8988T (cell line): ENCODE results near the gene LECT2.

Experiments
- DNase-seq: peaks from one replicate; pipeline ENCODE4 v3.0.0; 2011

LECT2 gene

GRCh38 chr5:135930949-135931295, 23.9 kb downstream of the LECT2 start:
- no peak for DNase-seq

GRCh38 chr5:135930029-135930948, 24.5 kb downstream of the LECT2 start:
- no peak for DNase-seq

GRCh38 chr5:135921388-135921787, 33.4 kb downstream of the LECT2 start:
- no peak for DNase-seq

- no peak for DNase-seq
These were observed 34.6 kb downstream of the LECT2 start for GRCh38 chr5:135920199-135920598.

GRCh38 chr5:135916638-135917263, 38.0 kb downstream of the LECT2 start:
- no peak for DNase-seq

GRCh38 chr5:135915466-135916001, 39.2 kb downstream of the LECT2 start:
- DNase-seq: no peak

- no peak for DNase-seq
These were observed 40.8 kb downstream of the LECT2 start for GRCh38 chr5:135913713-135914626.

GRCh38 chr5:135905144-135905543, 49.6 kb downstream of the LECT2 start:
- no peak for DNase-seq

- DNase-seq: no peak
These were observed 53.1 kb downstream of the LECT2 start for GRCh38 chr5:135901633-135902032.

GRCh38 chr5:135900276-135900675, 54.5 kb downstream of the LECT2 start:
- DNase-seq: no peak

- no peak for DNase-seq
These were observed 56.1 kb downstream of the LECT2 start for GRCh38 chr5:135898651-135899050.
